LoVo (cell line): ENCODE data around the gene SCN2B.
A peak's percentile ranks its signal among the peaks of the same experiment; 100 is the strongest.
"Not testable (repeated sequence)": the region's sequence is repeated elsewhere in the genome, so short reads cannot be mapped to it uniquely, and the experiment has no call there.

Experiments used
- DNase-seq: peaks from one replicate; pipeline ENCODE4 v3.0.0-alpha.2; 2016; ENCODE audit warnings: low spot score

SCN2B gene

DNA sequence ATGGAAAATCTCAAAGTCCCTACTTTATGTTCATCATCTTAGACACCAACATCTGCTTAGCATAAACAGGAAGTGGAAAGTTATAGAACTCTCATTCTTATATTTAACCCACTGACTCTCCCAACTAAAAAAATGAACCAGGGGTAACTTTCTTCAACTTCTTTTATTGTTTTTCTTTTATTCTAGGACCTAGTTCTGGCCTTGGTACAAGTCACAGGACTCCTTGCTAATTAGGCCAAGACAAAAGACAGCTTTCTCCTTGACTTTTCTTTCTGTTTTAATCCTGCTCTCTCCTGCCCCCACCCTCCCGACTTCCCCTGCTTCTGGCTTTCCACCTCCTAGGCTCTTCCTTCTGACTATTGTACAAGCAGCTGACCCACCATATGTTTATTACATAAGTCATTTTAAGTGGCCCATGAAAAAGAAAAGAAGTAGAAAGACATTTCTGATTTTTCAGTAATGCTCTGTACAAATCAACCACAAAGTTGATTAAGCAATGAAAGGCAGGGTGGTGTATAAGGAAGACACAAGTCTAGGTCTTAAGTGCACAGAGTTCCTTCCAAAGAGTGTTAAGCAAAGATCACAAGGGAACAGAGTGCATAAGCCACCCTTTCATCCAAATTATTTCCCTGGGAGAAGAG lies 30.1 kb upstream of the SCN2B start:
- no peak for DNase-seq

DNA sequence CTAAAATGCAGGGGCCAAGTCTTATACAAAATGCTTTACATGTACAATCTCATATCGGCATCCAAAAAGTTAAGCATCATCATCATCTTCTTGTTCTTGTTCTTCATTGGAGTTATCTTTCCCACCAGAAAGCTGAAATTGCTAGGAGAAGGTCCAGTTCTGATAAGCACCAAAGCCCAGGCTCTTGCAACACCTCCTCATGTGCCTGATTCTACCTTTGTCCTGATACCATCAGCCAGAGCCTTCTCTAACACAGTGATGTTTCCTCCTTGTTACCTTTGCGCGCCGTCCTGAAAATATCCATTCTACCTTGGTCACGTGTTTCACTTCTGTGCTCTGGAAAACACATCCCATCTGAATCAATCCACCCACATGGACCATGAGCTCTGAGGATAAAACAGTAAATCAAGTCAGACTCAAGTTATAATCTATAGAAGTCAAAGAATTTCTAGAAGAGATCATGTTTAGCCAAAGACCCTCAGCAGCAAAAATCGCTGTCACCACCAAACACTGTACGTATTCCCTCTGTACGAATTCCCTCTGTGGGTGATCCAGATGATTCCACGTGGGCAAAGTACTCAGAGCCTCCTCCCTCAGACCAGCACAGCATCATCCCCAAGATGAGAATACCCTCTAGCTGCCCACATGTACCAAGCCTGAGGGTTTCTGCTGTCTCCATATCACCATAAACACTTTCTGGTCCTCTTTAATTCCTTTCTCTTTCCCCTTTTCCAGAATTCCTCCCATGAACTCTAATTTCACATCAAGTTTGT lies 29.4 kb upstream of the SCN2B start:
- no peak for DNase-seq

DNA sequence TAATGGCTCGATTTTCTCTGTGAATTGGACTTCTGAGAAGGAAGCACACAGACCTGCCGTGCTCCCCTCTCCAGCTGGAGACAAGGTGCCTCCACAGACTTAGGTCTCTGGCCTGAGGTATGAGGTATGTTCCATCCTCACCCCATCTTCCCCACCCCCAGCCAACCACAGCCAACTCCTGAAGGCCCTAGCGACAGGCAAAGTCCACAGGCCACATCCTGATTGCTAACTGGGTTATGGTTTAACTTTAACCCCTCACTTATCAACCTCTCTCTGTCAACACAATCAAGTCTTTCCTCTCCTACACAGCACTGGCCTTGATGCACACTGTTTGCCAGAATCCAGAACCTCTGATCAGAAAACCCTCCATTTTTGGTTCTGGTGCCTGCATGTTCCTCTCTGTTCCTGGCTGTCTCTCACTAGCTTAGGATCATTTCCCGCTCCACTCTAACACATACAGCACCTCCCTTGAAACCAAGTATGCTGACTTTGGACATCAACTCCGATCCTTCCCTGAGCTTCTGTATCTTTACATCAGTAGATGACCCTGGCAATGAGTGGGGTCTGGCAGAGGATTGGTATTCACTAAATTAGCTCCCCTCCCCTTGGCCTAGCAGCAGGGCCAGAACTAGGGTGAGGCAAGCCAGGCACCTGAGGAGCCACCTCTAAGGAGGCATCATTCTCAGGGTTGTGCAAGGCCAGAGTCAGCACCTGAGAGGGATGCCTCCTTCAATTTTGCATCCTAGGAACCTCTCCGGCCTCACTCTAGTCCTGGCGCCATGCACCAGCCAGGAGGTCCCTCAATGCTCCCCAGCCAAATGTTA lies 26.4 kb upstream of the SCN2B start:
- peak; percentile 29 for DNase-seq

DNA sequence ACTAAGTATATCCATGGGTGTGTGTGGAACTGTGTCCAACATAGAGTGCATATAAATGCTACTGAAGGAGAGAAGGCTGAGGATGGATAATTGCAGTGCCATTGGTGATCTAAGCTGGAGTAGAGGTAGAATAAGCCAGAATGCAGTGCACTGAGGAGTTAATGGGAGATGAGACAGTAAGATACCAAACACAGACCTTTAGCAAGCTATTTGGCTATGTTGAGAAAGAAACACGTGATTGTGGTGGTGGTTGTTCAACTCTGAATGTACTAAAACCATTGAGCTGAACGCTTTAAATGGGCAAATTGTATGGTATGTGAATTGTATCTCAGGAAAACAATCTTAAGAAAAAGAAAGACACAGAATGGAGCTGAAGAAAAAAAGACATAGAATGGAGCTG lies 25.5 kb upstream of the SCN2B start:
- no peak for DNase-seq

DNA sequence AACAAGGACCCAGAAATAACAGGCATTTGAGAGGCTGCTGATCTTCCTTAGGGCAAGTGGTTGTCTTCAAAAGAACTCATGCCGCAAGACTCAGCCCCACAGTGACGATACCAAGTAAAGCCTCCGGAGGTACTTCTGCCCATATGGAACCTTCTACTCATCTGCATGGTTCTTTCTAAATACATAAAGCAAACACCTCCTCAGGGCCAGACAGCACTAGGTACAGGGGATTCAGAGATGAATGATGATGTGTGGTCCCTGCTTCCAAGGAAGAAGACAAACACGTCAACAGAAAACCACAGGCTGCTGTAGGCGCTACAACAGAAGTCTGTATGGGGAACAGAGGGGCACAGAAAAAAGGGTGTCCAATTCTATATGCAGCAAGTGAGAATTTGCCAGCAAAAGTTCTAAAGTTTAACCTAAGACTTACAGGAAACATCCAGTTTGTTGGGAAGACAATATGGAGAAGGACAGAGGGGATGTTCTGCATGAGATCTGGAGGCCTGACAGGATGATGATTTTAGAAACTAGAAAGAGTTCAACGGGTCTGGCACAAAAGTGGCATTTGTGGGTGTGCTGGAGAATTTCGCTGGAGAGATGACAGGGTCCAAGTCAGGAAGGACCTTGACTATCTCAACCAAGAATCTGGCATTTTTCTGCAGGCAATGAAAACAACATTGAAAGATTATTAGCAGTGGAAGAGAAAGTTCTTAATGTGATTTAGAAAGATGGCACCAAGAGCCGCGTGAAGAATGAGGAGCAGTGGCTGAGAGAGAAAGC lies 24.7 kb upstream of the SCN2B start:
- DNase-seq: no peak

DNA sequence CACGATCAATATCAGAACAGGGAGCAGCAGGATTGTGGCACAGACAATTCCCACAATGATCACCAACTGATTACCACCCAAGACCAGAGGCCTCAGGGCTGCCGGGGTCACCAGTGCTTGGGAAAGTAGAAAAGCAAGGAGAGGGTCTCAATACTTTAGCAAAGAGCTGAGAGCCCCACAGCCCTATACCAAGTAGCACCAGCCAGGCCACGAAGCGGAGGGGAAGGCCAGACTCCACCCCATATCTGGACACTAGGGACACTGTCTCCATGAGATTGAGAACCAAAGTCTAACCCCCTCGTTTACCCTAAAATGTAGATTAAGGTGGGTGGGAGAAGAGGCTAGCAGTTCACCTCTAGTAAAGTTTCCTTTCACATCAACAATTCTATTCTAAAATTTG lies 24.1 kb upstream of the SCN2B start:
- no peak for DNase-seq

DNA sequence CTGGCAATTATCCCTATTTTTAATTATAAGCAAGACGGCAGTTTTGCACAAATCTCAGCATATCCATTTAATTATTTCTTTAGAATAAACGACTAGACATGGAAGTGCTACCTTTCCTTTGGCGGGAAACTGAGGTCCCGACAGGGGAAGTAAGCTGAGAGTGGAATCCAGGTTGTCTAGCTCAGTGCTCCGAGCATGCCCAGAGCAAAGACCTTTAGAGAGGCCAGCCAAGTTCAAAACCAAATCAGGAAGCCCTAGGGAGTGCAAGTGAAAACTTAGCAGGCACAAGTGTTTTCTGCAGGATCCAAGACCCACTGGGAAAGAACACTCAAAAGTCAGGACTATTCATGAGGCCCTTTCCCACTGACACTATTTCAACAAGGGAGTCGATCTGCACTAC lies 22.7 kb upstream of the SCN2B start:
- DNase-seq: no peak

DNA sequence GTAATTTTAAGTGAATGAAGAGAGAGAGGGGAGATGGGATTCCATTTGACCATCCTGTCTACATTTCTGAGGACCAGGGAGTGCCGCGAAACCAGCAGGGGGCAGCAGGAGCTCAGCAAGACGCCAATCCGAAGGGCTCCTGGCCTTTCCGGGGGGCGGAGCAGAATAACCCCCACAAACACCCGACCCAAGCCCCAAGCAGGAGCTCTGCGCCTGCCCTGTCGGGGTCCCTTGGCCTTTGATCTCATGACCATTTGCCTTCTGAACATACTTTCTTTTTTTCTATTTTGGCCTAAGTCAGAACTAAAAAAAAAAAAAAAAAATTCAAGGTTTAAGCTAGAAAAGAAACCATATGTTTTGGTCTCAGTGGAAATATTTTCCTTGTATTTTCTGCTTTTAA lies 21.9 kb upstream of the SCN2B start:
- DNase-seq: peak; percentile 75

DNA sequence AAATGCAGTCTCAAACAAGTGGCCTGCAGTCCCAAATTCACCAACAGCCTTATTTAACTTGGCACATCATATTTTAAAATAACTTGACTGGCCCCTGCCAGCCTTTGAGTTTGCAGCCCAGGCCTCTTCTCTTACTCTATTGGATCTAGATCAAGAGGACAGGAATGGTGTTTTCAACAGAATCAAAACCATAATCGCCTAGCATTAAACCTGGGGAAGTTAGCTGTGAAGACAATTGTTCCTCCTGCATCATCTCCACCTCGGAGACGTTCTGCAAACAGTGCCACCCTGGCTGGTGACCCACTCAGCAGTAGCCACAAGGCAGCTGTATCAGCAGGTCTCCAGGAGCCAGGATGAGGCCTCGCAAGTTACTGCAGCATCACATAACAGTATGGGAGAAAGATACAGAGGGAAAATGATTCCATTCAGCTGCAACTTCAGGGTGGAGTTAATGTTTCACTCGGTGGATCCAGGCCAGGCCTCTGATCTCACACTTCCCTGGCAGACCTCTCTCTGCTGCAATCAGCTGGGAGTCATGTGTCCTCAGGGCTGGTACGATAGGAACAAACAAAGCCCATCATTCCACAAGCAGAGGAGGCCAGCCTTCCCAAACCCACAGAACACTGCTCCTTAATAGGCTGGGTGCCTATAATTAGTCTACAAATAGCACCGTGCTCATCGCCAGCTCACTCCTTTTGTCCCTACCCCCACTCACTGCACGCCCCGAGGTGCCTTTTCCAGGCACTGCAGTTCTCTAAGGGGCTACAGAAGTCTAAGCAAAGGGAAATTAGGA lies 18.6 kb upstream of the SCN2B start:
- peak; percentile 72 for DNase-seq

DNA sequence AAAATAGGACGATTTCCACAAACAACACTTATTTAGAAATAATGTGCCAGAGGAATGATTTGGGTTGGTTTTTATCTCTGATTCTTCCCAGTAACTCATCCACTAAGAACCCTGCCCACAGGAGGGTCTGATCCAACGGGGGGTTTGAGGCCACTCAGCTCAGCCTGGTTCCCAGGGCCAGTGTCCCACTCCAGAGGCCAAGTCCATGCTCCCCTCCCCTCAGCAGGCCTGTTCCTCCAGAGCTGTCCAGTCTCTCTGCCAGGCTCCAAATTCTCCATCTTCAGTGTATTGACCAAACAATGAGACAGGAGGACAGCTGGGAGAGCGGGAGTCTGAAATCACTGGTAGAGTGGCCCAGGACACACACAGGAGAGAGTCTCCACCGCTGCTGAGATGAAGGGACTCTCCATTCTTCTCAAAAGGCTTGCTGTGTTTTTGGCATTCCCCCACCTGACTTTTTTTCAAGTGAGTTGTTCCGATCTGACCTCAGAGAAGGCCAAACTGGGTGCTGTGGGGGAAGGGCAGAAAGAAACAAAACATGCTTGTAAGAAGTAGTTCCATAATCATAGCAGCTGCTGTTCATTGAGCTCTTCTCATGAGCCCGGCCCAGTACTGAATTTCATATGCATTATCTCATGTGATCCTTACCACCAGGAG lies 17.6 kb upstream of the SCN2B start:
- no peak for DNase-seq

DNA sequence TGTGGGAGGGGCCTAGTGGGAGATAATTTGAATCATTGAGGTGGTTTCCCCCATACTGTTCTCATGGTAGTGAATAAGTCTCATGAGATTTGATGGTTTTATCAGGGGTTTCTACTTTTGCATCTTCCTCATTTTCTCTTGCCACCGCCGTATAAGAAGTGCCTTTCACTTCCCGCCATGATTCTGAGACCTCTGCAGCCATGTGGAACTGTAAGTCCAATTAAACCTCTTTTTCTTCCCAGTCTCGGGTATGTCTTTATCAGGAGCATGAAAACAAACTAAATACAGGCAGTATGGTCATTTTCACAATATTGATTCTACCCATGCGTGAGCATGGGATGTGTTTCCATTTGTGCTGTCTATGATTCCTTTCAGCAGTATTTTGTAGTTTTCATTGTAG lies 16.4 kb upstream of the SCN2B start:
- DNase-seq: not testable (repeated sequence)

DNA sequence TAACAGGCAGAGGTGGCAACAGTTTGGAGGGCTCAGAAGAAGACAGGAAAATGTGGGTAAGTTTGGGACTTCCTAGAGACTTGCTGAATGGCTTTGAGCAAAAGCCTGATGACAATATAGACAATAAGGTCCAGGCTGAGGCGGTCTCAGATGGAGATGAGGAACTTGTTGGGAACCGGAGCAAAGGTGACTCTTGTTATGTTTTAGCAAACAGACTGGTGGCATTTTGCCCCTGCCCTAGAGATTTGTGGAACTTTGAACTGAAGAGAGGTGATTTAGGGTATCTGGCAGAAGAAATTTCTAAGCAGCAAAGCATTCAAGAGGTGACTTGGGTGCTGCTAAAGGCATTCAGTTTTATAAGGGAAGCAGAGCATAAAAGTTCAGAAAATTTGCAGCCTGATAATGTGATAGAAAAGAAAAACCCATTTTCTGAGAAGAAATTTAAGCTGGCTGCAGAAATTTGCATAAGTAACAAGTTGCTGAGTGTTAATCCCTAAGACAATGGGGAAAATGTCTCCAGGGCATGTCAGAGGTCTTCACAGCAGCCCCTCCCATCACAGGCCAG lies 14.6 kb upstream of the SCN2B start:
- not testable (repeated sequence) for DNase-seq

DNA sequence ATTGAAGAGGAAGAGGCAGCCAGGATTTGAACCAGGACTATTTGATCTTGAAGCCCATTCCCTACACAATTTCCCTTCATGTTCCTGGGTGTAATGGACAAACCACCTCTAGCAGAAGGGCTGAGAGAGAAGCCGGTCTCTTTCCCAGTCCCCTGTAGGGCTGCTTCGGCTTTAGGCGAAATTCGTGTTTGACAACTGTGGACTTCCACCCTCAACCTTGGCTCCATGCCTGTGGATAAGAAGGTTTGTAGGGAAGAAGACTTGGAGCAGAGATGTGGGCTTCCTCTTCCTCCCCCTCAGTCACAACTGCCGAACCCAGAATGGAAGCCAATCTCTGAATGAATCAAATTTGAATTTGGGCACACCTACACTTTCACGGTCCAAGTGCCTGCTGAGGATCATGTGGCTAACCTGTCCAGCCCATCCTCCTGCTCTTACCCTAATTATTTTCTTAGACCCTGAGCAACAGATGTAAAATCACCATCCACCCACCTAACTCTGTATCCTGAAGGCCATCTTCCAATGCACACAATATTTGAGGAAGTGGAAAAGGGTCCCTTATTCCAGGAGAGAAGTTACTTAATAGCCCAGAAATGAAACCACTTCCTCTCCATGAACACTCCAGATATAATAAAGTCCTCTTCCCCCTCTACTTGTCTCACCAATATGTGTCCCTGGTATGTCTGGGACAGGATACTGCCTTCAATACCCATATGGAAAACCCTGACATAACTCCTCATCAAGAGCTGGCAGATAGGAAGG lies 10.1 kb upstream of the SCN2B start:
- no peak for DNase-seq

DNA sequence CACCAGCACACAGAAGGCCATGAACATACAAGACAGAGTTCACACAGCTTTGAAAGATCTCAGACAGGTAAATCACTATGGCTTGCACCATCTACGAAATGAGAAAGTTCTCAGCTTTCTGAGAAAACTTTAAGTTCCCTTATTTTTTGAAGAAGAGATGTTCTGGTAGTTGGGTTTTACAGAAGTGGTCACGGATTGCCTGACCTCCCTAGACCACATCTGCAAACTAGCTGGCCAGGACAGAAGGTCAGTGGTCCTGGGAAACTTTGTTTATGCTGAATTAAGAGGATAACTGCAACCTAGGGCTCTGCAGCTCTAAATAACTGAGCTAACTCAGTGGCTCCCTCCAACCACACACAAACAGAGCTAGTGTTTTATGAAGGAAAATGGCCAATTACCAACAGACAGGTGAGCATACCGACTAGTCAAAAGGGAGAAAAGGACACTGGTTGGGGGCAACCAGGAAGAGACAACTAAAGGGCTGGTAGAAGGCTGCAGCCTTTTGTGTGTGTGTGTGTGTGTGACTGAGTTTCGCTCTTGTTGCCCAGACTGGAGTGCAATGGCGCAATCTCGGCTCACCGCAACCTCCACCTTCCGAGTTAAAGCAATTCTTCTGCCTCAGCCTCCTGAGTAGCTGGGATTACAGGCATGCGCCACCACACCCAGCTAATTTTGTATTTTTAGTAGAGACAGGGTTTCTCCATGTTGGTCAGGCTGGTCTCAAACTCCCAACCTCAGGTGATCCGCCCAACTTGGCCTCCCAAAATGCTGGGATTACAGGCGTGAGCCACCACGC lies 8.5 kb upstream of the SCN2B start:
- no peak for DNase-seq

DNA sequence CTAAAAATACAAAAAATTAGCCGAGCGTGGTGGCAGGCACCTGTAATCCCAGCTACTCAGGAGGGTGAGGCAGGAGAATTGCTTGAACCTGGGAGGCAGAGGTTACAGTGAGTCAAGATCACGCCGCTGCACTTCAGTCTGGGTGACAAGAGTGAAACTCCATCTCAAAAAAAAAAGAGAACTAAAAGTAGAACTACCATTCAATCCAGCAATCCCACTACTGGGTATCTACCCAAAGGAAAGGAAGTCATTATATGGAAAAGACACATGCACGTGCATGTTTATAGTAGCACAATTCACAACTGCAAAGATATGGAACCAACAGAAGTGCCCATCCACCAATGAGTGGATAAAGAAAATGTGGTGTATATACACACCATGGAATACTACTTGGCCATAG lies 7.3 kb upstream of the SCN2B start:
- not testable (repeated sequence) for DNase-seq

DNA sequence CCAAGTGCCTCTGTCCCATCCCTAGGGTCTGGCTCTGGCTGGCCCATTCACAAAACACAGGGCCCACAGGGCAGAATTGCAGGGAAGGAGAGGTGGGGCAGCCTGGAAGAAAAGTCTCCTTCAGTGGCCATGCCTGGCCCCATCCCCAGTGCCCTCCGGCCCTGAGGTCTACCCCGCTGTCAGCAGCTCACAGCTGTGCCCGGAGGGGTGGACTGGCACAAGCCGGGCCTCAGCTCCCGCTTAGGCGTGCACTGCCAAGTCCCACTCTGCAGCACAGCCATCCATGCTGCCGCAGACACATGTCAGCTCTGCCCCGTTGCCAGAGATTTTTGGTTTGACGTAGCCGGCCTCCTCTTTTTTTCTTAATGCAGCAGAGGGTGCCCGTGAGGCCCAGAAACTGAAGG lies 3.9 kb upstream of the SCN2B start:
- DNase-seq: no peak

DNA sequence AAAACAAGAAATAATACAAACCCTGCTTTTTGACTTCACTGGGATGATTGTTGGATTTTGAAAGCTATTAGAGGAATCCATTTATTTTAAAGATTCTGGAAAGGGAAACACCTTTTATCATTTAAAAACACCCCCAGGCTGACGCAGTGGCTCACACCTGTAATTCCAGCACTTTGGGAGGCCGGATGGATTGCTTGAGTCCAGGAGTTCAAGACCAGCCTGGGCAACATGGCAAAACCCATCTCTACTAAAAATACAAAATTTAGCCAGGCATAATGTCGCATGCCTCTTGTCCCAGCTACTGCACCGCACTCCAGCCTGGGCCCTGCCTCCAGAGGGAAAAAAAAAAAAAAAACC lies 317 bp upstream of the SCN2B start:
- no peak for DNase-seq

DNA sequence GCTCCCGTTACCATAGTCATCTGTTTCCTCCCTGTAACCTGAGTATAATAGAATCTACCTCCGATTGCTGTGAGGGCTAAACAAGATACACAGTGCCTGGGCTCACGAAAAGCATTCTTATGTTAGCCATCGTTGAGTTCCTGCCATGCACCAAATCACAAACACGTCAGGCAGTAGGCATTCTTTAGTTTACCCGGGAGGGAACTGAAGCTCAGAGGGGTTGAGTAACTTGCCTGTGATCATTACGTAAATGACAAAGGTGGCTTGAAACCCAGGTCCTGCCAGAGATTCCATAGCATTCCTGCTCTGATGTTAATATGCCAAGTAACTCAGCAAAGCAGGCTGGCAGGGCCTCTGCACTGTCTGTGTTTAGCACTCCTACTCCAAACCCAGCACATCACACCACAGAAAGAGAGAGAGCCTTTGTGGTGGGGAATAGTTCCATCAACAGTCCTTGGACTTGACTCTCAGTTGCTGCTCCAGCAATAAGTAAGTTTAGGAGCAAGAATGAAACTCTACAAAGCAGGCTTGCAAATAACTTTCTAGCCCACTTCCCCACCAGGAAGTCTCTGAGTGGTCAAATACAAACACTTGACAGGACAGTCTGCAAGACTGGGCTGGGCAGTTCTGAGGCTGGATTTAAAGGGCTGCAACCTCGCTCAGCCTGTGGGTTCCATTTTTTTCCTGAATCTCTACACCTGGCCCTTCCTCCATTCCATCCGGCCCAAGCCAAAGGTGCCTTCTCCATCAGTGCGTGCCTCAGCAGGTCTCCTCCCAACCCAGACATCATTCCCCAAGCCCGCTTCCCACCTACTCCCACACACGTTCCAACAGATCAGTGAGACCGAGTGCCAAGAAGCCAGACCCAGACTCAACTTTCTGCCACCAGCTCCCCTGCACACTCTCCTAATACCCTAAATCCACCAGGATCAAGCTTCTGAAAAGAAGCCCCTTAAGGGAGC lies 1.1 kb downstream of the SCN2B start:
- DNase-seq: no peak
